ENCODE data around the gene HSD17B12. TPM values are rescaled to one million over a fixed set of nuclear protein-coding genes. Genes with fewer than 3 reads are reported as not detected.

Gene HSD17B12
- total and polyA plus RNA-seq, 2 of the 4 experiments (the other 2 are of a cell fraction): 38.0 to 44.6 TPM

GRCh38 chr11:43687120-43687791 is 6.7 kb downstream of the HSD17B12 start:
- H3K27me3 ChIP-seq (ENCODE audit: control insufficient read depth, insufficient read depth, low read length): no peaks in the 10 kb centered on the region
- POLR2A ChIA-PET (ENCODE audit: unreplicated experiment): no interaction called here
- no peak for TF ChIP-seq RFX5 (IDR thresholded peaks at IDR 0.05; ENCODE audit: low read depth, low read length)
- no peak overlapping the region for H3K27ac ChIP-seq (ENCODE audit: insufficient read depth, low read length)
- H2AFZ ChIP-seq (replicated peaks; ENCODE audit: low read length, poor library complexity): no peak overlapping the region
- H3K23ac ChIP-seq (ENCODE audit: low read depth, low read length): no peak overlapping the region
- H3K9me1 ChIP-seq (ENCODE audit: insufficient read depth, low read length): peaks cover 11% of the 10 kb centered on the region
- no peaks in the 10 kb centered on the region for H3K9me3 ChIP-seq (ENCODE audit: control insufficient read depth, insufficient read depth, low read length)
- no peak overlapping the region for H2BK120ac ChIP-seq (ENCODE audit: low read depth, low read length)
- intact Hi-C loops (cut with micrococcal nuclease): no loop called here
- no peak overlapping the region for H3K4me3 ChIP-seq (ENCODE audit: insufficient read depth, low read depth, low read length)
- no peak overlapping the region for H4K91ac ChIP-seq (ENCODE audit: insufficient read depth, low read depth, low read length)
- no peak overlapping the region for H3K56ac ChIP-seq (ENCODE audit: extremely low read depth, insufficient read depth, low read length)
- H2AK9ac ChIP-seq (replicated peaks; ENCODE audit: low read depth, low read length, poor library complexity): no peak overlapping the region
- H4K5ac ChIP-seq (ENCODE audit: low read depth, low read length): no peak overlapping the region
- H3K9ac ChIP-seq (ENCODE audit: low read depth, low read length): no peak overlapping the region
- no peak overlapping the region for H2BK5ac ChIP-seq (ENCODE audit: low read depth, low read length, poor library complexity, severe bottlenecking)
- H3K79me1 ChIP-seq (ENCODE audit: low read depth in 1 of 2, low read length in 2 of 2): peaks cover 30 to 65% of the 10 kb centered on the region in 2 experiments
- peaks cover 1% of the 10 kb centered on the region; the same call in 1 of the 2 replicates for H3K4me1 ChIP-seq (ENCODE audit: control insufficient read depth, insufficient read depth, low read length)
- peaks cover 18% of the 10 kb centered on the region for H4K20me1 ChIP-seq (ENCODE audit: insufficient read depth, low read length)
- BruUV-seq (replicated peaks): no TSS peak
- CTCF ChIA-PET: no interaction called here
- no peak overlapping the region for H4K8ac ChIP-seq (ENCODE audit: low read depth in 2 of 2, low read length in 2 of 2)
- H3K14ac ChIP-seq (replicated peaks; ENCODE audit: low read depth, low read length): no peak overlapping the region
- H3K4ac ChIP-seq (ENCODE audit: low read depth, low read length): no peak overlapping the region
- no peak overlapping the region for H2AK5ac ChIP-seq (ENCODE audit: low read depth, low read length)
- H2BK20ac ChIP-seq (ENCODE audit: low read depth, low read length): no peak overlapping the region
- H3K4me2 ChIP-seq (ENCODE audit: low read depth, low read length): no peak overlapping the region
- H3K18ac ChIP-seq (ENCODE audit: low read depth, low read length): no peak overlapping the region
- dilution Hi-C loops (cut with HindIII; ENCODE audit: low sequenced_read_pairs, unreplicated experiment): no loop called here
- DNase-seq: peak; percentile 19
- no peak overlapping the region for H2BK15ac ChIP-seq (ENCODE audit: low read depth, low read length)
- peaks cover 8% of the 10 kb centered on the region for H3K36me3 ChIP-seq (ENCODE audit: control insufficient read depth, insufficient read depth, low read length)
- ATAC-seq (ENCODE audit: low read depth): peak; percentile 32
- 57% methylated on average over 1 of the region's 3 CpGs; no CpG with 5 or more reads in 1 of the 2 experiments for WGBS, 2 experiments (ENCODE audit: extremely low coverage in 2 of 2, insufficient read length in 1 of 2)
- in situ Hi-C loops (cut with MboI; ENCODE audit: low sequenced_read_pairs): no loop called here

All from IMR-90 (cell line).